ENCODE measurements around the gene ARID1B. TPM values are rescaled to one million over a fixed set of nuclear protein-coding genes. Genes with fewer than 3 reads are reported as not detected.

ARID1B gene
- total RNA-seq, 1 experiment from 2014 or later = 58.8 TPM

DNA sequence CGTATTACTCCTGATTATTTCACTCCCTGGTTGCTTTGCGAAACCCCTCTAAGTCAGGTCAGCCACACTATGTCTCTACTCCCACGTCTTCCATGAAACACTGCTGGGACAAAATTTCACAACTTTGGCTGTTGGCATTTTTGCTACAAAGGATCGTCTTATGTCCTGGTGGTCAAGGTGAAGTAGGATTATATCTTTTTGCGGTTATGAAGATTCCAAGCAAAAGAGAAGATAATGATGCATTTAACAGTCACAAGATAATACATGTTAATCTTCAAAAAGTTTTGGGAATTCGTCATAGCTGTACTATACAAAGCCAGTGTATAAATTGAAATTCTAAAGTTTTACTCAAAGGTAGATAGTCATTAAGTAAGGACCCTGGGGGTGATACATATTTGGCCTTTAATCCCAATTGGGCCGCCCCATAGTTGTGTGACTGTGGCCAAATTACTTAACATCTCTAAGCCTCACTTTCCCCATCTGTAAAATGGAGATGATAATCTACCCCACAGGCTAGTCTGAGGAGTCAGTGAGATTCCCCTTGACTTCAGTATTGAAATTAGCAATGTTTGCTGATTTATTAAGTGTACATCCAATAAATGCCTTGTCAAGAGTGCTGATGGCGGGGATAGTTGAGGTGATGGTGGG, 212.1 kb downstream of the ARID1B start:
- peaks cover 34% of the 10 kb centered on the region for H3K4me1 ChIP-seq
- Mint-ChIP-seq H3K9me3 (ENCODE audit: unreplicated experiment) (no peaks in the 10 kb centered on the region), H3K27me3 (ENCODE audit: insufficient read depth, unreplicated experiment) (no peaks in the 10 kb centered on the region), H3K27ac (ENCODE audit: unreplicated experiment) (no peak overlapping the region), H3K4me3 (ENCODE audit: unreplicated experiment) (no peak overlapping the region), H3K36me3 (ENCODE audit: insufficient read depth, unreplicated experiment) (peaks cover 7% of the 10 kb centered on the region), H3K4me1 (ENCODE audit: low read depth, unreplicated experiment) (peaks cover 24% of the 10 kb centered on the region)
- H3K36me3 ChIP-seq (ENCODE audit: control insufficient read depth, insufficient read depth, low read length) = no peaks in the 10 kb centered on the region
- no peak for DNase-seq
- ChIA-PET CTCF (no interaction called here), POLR2A (no interaction called here)
- no peaks in the 10 kb centered on the region for H3K27me3 ChIP-seq (replicated peaks; ENCODE audit: control insufficient read depth, insufficient read depth, low read length)
- H3K9me3 ChIP-seq = no peaks in the 10 kb centered on the region
- no TSS peak for BruUV-seq (replicated peaks)
- intact Hi-C loops (cut with micrococcal nuclease; ENCODE audit: unreplicated experiment) = no loop called here
- H3K4me3 ChIP-seq (ENCODE audit: low read depth, low read length) = no peak overlapping the region
- TF ChIP-seq, protein P1, sequence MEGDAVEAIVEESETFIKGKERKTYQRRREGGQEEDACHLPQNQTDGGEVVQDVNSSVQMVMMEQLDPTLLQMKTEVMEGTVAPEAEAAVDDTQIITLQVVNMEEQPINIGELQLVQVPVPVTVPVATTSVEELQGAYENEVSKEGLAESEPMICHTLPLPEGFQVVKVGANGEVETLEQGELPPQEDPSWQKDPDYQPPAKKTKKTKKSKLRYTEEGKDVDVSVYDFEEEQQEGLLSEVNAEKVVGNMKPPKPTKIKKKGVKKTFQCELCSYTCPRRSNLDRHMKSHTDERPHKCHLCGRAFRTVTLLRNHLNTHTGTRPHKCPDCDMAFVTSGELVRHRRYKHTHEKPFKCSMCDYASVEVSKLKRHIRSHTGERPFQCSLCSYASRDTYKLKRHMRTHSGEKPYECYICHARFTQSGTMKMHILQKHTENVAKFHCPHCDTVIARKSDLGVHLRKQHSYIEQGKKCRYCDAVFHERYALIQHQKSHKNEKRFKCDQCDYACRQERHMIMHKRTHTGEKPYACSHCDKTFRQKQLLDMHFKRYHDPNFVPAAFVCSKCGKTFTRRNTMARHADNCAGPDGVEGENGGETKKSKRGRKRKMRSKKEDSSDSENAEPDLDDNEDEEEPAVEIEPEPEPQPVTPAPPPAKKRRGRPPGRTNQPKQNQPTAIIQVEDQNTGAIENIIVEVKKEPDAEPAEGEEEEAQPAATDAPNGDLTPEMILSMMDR (IDR thresholded peaks at IDR 0.05; ENCODE audit: insufficient read depth in 1 of 2, low read depth in 1 of 2, low read length in 1 of 2, severe bottlenecking in 1 of 2, unreplicated experiment in 1 of 2) = no peak

GRCh38 chr6:156992020-156992804, 215.0 kb downstream of the ARID1B start:
- ChIA-PET POLR2A (no interaction called here), CTCF (interaction anchor here (0.5 kb wide), 1 partner anchor 195 kb away, joined by 3 read pairs; no protein-coding TSS in a partner anchor)
- no peak overlapping the region for H3K4me3 ChIP-seq (ENCODE audit: low read depth, low read length)
- no peaks in the 10 kb centered on the region for H3K27me3 ChIP-seq (replicated peaks; ENCODE audit: control insufficient read depth, insufficient read depth, low read length)
- Mint-ChIP-seq H3K4me3 (ENCODE audit: unreplicated experiment) (no peak overlapping the region), H3K4me1 (ENCODE audit: low read depth, unreplicated experiment) (peaks cover 23% of the 10 kb centered on the region), H3K27me3 (ENCODE audit: insufficient read depth, unreplicated experiment) (no peaks in the 10 kb centered on the region), H3K36me3 (ENCODE audit: insufficient read depth, unreplicated experiment) (peaks cover 7% of the 10 kb centered on the region), H3K27ac (ENCODE audit: unreplicated experiment) (no peak overlapping the region), H3K9me3 (ENCODE audit: unreplicated experiment) (no peaks in the 10 kb centered on the region)
- TF ChIP-seq, protein P1 (IDR thresholded peaks at IDR 0.05; ENCODE audit: insufficient read depth in 1 of 2, low read depth in 1 of 2, low read length in 1 of 2, severe bottlenecking in 1 of 2, unreplicated experiment in 1 of 2) = no peak
- BruUV-seq (replicated peaks) = no TSS peak
- intact Hi-C loops (cut with micrococcal nuclease; ENCODE audit: unreplicated experiment) = no loop called here
- no peaks in the 10 kb centered on the region for H3K9me3 ChIP-seq
- no peaks in the 10 kb centered on the region; the same call in 1 of the 2 replicates for H3K36me3 ChIP-seq (ENCODE audit: control insufficient read depth, insufficient read depth, low read length)
- no peak for DNase-seq
- peaks cover 33% of the 10 kb centered on the region for H3K4me1 ChIP-seq

GRCh38 chr6:156993713-156994112, 216.5 kb downstream of the ARID1B start:
- Histone ChIP-seq H3K36me3 (ENCODE audit: control insufficient read depth, insufficient read depth, low read length) (no peaks in the 10 kb centered on the region; the same call in 1 of the 2 replicates), H3K4me3 (ENCODE audit: low read depth, low read length) (no peak overlapping the region), H3K4me1 (peaks cover 23% of the 10 kb centered on the region), H3K27me3 (replicated peaks; ENCODE audit: control insufficient read depth, insufficient read depth, low read length) (no peaks in the 10 kb centered on the region), H3K9me3 (no peaks in the 10 kb centered on the region)
- no peak overlapping the region for H3K4me3 Mint-ChIP-seq (ENCODE audit: unreplicated experiment)
- no peaks in the 10 kb centered on the region for H3K27me3 Mint-ChIP-seq (ENCODE audit: insufficient read depth, unreplicated experiment)
- TF ChIP-seq, protein P1 (IDR thresholded peaks at IDR 0.05; ENCODE audit: insufficient read depth in 1 of 2, low read depth in 1 of 2, low read length in 1 of 2, severe bottlenecking in 1 of 2, unreplicated experiment in 1 of 2) = no peak
- BruUV-seq (replicated peaks) = no TSS peak
- intact Hi-C loops (cut with micrococcal nuclease; ENCODE audit: unreplicated experiment) = no loop called here
- no peak overlapping the region for H3K27ac Mint-ChIP-seq (ENCODE audit: unreplicated experiment)
- peaks cover 7% of the 10 kb centered on the region for H3K36me3 Mint-ChIP-seq (ENCODE audit: insufficient read depth, unreplicated experiment)
- DNase-seq = no peak
- ChIA-PET POLR2A (no interaction called here), CTCF (no interaction called here)
- H3K4me1 Mint-ChIP-seq (ENCODE audit: low read depth, unreplicated experiment) = peaks cover 13% of the 10 kb centered on the region
- no peaks in the 10 kb centered on the region for H3K9me3 Mint-ChIP-seq (ENCODE audit: unreplicated experiment)

All from Caco-2 (cell line).